Measurements from ENCODE around the gene CNTROB. TPM values are rescaled to one million over a fixed set of nuclear protein-coding genes. Genes with fewer than 3 reads are reported as not detected.

The CNTROB gene
- total and polyA plus RNA-seq, 10 of the 15 experiments (the other 5 are each of a cell fraction or from before 2014, with no cell fraction given): 2.0 to 36.2 (median 28.2) TPM

- no peak for TF ChIP-seq ASH2L (IDR thresholded peaks at IDR 0.05; ENCODE audit: borderline replicate concordance, low read depth)
- no peak for TF ChIP-seq KLF5 (IDR thresholded peaks at IDR 0.05; ENCODE audit: partially characterized antibody)
- no peak for TF ChIP-seq EED (IDR thresholded peaks at IDR 0.05; ENCODE audit: low read depth)
- no peak for TF ChIP-seq ZBTB40 (IDR thresholded peaks at IDR 0.05; ENCODE audit: borderline replicate concordance)
- no peak for TF ChIP-seq ETV6 (conservative IDR thresholded peaks at IDR 0.05 in 1 of 2, IDR thresholded peaks at IDR 0.05 in 1 of 2; ENCODE audit: borderline replicate concordance in 1 of 2, low read depth in 1 of 2)
- TF ChIP-seq NKRF (conservative IDR thresholded peaks at IDR 0.05): peak; percentile 80
- TF ChIP-seq ELK1 (IDR thresholded peaks at IDR 0.05; ENCODE audit: low read depth, low read length): peak; percentile 12; the same call in 1 of the 2 replicates
- peak; percentile 93; the same call in 1 of the 2 replicates for TF ChIP-seq GATAD2B (conservative IDR thresholded peaks at IDR 0.05; ENCODE audit: low read depth)
- no peak for TF ChIP-seq SMAD5 (IDR thresholded peaks at IDR 0.05; ENCODE audit: low read depth)
- TF ChIP-seq ESRRA (IDR thresholded peaks at IDR 0.05; ENCODE audit: low read length): no peak
- TF ChIP-seq TAF1 (IDR thresholded peaks at IDR 0.05; ENCODE audit: borderline replicate concordance, low read depth, low read length): no peak
- no peak for TF ChIP-seq HCFC1 (IDR thresholded peaks at IDR 0.05; ENCODE audit: low read length)
- no peak for TF ChIP-seq PAX5 (IDR thresholded peaks at IDR 0.05; ENCODE audit: borderline replicate concordance, low read depth, low read length)
- no peak for TF ChIP-seq ZNF592 (IDR thresholded peaks at IDR 0.05)
Measured at GRCh38 chr17:7989781-7990655, 58.0 kb downstream of the CNTROB start (continued).
